HG02973 (cell line): ENCODE measurements around the gene OR7A10.

ENCODE experiments used
- ATAC-seq: cut with Tn5 transposase; IDR thresholded peaks from one replicate; pipeline ENCODE4 v1.9.1; 2021; ENCODE audit warnings: moderate library complexity; ENCODE audit not compliant: unreplicated experiment

OR7A10 gene

GRCh38 chr19:14848822-14849221, at the start of gene OR7A10:
OR7A10 (minus strand) TSS chr19:14848922; CDS start chr19:14841877, 7,045 bp downstream.
- ATAC-seq = no peak

- ATAC-seq = no peak
Observed at GRCh38 chr19:14890643-14891379, 42.1 kb upstream of the OR7A10 start.

GRCh38 chr19:14889994-14890642, 41.4 kb upstream of the OR7A10 start:
- ATAC-seq = no peak

- no peak for ATAC-seq
Observed at GRCh38 chr19:14886032-14886431, 37.3 kb upstream of the OR7A10 start, which contains the start of gene OR7A17. OR7A17 (minus strand) TSS chr19:14886132; CDS start chr19:14881355, 4,777 bp downstream.

- ATAC-seq = no peak
Observed at GRCh38 chr19:14871619-14872230, 23.0 kb upstream of the OR7A10 start.

GRCh38 chr19:14868497-14868896, 19.8 kb upstream of the OR7A10 start:
- ATAC-seq = no peak

GRCh38 chr19:14843578-14843977, 5.1 kb downstream of the OR7A10 start:
- ATAC-seq = no peak

GRCh38 chr19:14843169-14843568, 5.6 kb downstream of the OR7A10 start:
- ATAC-seq = no peak

- ATAC-seq = no peak
Observed at GRCh38 chr19:14840206-14840605, 8.5 kb downstream of the OR7A10 start.

- no peak for ATAC-seq
Observed at GRCh38 chr19:14837391-14837790, 11.3 kb downstream of the OR7A10 start.

GRCh38 chr19:14835011-14835410, 13.7 kb downstream of the OR7A10 start, which contains the start of the genes OR7A5 and OR7C1:
OR7A5 (minus strand) TSS chr19:14835185; CDS start chr19:14828241, 6,944 bp downstream.
OR7C1 (minus strand) TSS chr19:14835185; CDS start chr19:14800136, 35,049 bp downstream.
- ATAC-seq = no peak

- no peak for ATAC-seq
Observed at GRCh38 chr19:14830702-14831101, 18.0 kb downstream of the OR7A10 start.

- ATAC-seq = no peak
Observed at GRCh38 chr19:14826006-14826405, 22.7 kb downstream of the OR7A10 start.

- no peak for ATAC-seq
Observed at GRCh38 chr19:14821937-14822336, 26.8 kb downstream of the OR7A10 start.

- ATAC-seq = no peak
Observed at GRCh38 chr19:14818588-14818987, 30.1 kb downstream of the OR7A10 start.

- ATAC-seq = no peak
Observed at GRCh38 chr19:14817052-14817451, 31.7 kb downstream of the OR7A10 start.

- ATAC-seq = no peak
Observed at GRCh38 chr19:14814982-14815652, 33.6 kb downstream of the OR7A10 start.

- no peak for ATAC-seq
Observed at GRCh38 chr19:14809272-14810057, 39.3 kb downstream of the OR7A10 start.

- no peak for ATAC-seq
Observed at GRCh38 chr19:14804765-14805164, 44.0 kb downstream of the OR7A10 start.

GRCh38 chr19:14798760-14799159, 50.0 kb downstream of the OR7A10 start:
- no peak for ATAC-seq
